ENCODE results near the gene GALNTL6.

GALNTL6 gene

DNA sequence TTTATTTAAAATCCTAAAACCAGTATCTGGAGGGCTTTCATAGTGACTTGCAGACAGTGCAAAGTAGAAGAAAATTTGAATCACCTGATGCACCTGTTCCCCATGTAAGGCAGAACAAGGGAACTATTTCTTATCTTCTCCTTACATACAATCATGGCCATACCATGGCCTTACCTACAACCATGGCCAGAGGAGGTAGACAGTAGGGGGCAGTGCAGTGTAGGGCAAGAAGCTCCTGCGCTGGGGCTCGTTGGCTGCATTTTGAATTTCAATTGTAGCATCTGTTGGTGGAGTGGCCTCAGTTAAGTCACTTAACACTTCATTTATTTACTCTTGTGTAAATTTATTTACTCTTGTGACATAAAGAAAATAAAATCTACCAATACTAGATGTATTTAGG is 33.0 kb downstream of the GALNTL6 start:
- no peak overlapping the region for H3K4me3 ChIP-seq (ENCODE audit: insufficient read length, low read depth)
- H3K36me3 ChIP-seq (ENCODE audit: insufficient read depth, insufficient read length, low read length), result no peaks in the 10 kb centered on the region
- peak; percentile 61 for DNase-seq (ENCODE audit: low read depth, low spot score)
- TF ChIP-seq YY1 (IDR thresholded peaks at IDR 0.05; ENCODE audit: insufficient read depth, insufficient read length), result no peak
- TF ChIP-seq ZNF274 (IDR thresholded peaks at IDR 0.05; ENCODE audit: low read depth, low read length), result no peak
- TF ChIP-seq SUZ12 (IDR thresholded peaks at IDR 0.05; ENCODE audit: extremely low read depth, insufficient read depth, insufficient read length), result no peak
- no peaks in the 10 kb centered on the region for H3K27me3 ChIP-seq (ENCODE audit: insufficient read depth, insufficient read length)
- no peak overlapping the region for H3K9ac ChIP-seq (ENCODE audit: insufficient read length, low read depth)
- H3K4me1 ChIP-seq (ENCODE audit: insufficient read depth, insufficient read length), result no peaks in the 10 kb centered on the region
- H3K9me3 ChIP-seq (ENCODE audit: insufficient read depth, low read length), result no peaks in the 10 kb centered on the region

DNA sequence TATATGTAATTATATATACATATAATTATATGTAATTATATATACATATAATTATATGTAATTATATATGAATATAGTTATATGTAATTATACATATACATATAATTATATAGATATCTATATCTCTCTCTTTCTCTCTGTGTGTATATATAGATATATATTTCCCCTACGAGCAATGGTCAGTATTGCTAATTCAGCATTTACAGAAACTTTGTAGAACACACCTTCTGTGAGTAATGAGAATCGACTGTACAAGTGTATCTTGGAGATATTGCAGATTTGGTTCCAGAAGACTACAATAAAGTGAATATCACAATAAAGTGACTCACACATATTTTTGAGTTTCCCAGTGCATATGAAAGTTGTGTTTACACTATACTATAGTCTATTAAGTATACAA is 33.7 kb downstream of the GALNTL6 start:
- TF ChIP-seq YY1 (IDR thresholded peaks at IDR 0.05; ENCODE audit: insufficient read depth, insufficient read length), result no peak
- TF ChIP-seq SUZ12 (IDR thresholded peaks at IDR 0.05; ENCODE audit: extremely low read depth, insufficient read depth, insufficient read length), result no peak
- no peak for TF ChIP-seq ZNF274 (IDR thresholded peaks at IDR 0.05; ENCODE audit: low read depth, low read length)
- Histone ChIP-seq H3K36me3 (ENCODE audit: insufficient read depth, insufficient read length, low read length) (no peaks in the 10 kb centered on the region), H3K4me1 (ENCODE audit: insufficient read depth, insufficient read length) (no peaks in the 10 kb centered on the region), H3K27me3 (ENCODE audit: insufficient read depth, insufficient read length) (no peaks in the 10 kb centered on the region), H3K9ac (ENCODE audit: insufficient read length, low read depth) (no peak overlapping the region), H3K4me3 (ENCODE audit: insufficient read length, low read depth) (no peak overlapping the region), H3K9me3 (ENCODE audit: insufficient read depth, low read length) (no peaks in the 10 kb centered on the region)
- DNase-seq (ENCODE audit: low read depth, low spot score), result no peak

DNA sequence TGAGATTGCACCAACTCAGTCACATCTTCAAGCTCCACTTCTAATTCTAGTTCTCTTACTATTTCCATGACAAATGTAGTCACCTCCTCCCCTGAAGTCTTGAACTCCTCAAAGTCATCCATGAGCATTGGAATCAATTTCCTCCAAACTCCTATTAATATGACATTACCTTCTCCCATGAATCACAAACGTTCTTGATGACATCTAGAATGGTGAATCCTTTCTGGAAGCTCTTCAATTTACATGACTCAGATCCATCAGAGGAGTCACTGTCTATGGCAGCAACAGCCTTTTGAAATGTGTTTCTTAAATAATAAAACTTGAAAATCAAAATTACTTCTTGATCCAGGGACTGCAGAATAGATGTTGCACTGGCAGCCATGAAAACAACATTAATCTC is 34.5 kb downstream of the GALNTL6 start:
- no peaks in the 10 kb centered on the region for H3K27me3 ChIP-seq (ENCODE audit: insufficient read depth, insufficient read length)
- no peak overlapping the region for H3K9ac ChIP-seq (ENCODE audit: insufficient read length, low read depth)
- no peaks in the 10 kb centered on the region for H3K4me1 ChIP-seq (ENCODE audit: insufficient read depth, insufficient read length)
- TF ChIP-seq SUZ12 (IDR thresholded peaks at IDR 0.05; ENCODE audit: extremely low read depth, insufficient read depth, insufficient read length) (no peak), YY1 (IDR thresholded peaks at IDR 0.05; ENCODE audit: insufficient read depth, insufficient read length) (no peak), ZNF274 (IDR thresholded peaks at IDR 0.05; ENCODE audit: low read depth, low read length) (no peak)
- H3K9me3 ChIP-seq (ENCODE audit: insufficient read depth, low read length), result no peaks in the 10 kb centered on the region
- H3K4me3 ChIP-seq (ENCODE audit: insufficient read length, low read depth), result no peak overlapping the region
- DNase-seq (ENCODE audit: low read depth, low spot score), result no peak
- H3K36me3 ChIP-seq (ENCODE audit: insufficient read depth, insufficient read length, low read length), result no peaks in the 10 kb centered on the region

- H3K4me1 ChIP-seq (ENCODE audit: insufficient read depth, insufficient read length), result no peaks in the 10 kb centered on the region
- TF ChIP-seq YY1 (IDR thresholded peaks at IDR 0.05; ENCODE audit: insufficient read depth, insufficient read length) (no peak), ZNF274 (IDR thresholded peaks at IDR 0.05; ENCODE audit: low read depth, low read length) (no peak), SUZ12 (IDR thresholded peaks at IDR 0.05; ENCODE audit: extremely low read depth, insufficient read depth, insufficient read length) (no peak)
Observed at GRCh38 chr4:171849686-171850222, 36.5 kb downstream of the GALNTL6 start.

GRCh38 chr4:171851295-171851694 is 38.1 kb downstream of the GALNTL6 start:
- H3K36me3 ChIP-seq (ENCODE audit: insufficient read depth, insufficient read length, low read length), result no peaks in the 10 kb centered on the region
- no peak for DNase-seq (ENCODE audit: low read depth, low spot score)
- no peaks in the 10 kb centered on the region for H3K4me1 ChIP-seq (ENCODE audit: insufficient read depth, insufficient read length)
- no peak overlapping the region for H3K9ac ChIP-seq (ENCODE audit: insufficient read length, low read depth)
- no peaks in the 10 kb centered on the region for H3K9me3 ChIP-seq (ENCODE audit: insufficient read depth, low read length)
- no peak overlapping the region for H3K4me3 ChIP-seq (ENCODE audit: insufficient read length, low read depth)
- H3K27me3 ChIP-seq (ENCODE audit: insufficient read depth, insufficient read length), result no peaks in the 10 kb centered on the region
- TF ChIP-seq YY1 (IDR thresholded peaks at IDR 0.05; ENCODE audit: insufficient read depth, insufficient read length), result no peak
- TF ChIP-seq ZNF274 (IDR thresholded peaks at IDR 0.05; ENCODE audit: low read depth, low read length), result no peak
- TF ChIP-seq SUZ12 (IDR thresholded peaks at IDR 0.05; ENCODE audit: extremely low read depth, insufficient read depth, insufficient read length), result no peak

More at GRCh38 chr4:171849686-171850222, 36.5 kb downstream of the GALNTL6 start:
- Histone ChIP-seq H3K4me3 (ENCODE audit: insufficient read length, low read depth) (no peak overlapping the region), H3K9me3 (ENCODE audit: insufficient read depth, low read length) (no peaks in the 10 kb centered on the region), H3K9ac (ENCODE audit: insufficient read length, low read depth) (no peak overlapping the region), H3K27me3 (ENCODE audit: insufficient read depth, insufficient read length) (no peaks in the 10 kb centered on the region), H3K36me3 (ENCODE audit: insufficient read depth, insufficient read length, low read length) (no peaks in the 10 kb centered on the region)
- no peak for DNase-seq (ENCODE audit: low read depth, low spot score)

DNA sequence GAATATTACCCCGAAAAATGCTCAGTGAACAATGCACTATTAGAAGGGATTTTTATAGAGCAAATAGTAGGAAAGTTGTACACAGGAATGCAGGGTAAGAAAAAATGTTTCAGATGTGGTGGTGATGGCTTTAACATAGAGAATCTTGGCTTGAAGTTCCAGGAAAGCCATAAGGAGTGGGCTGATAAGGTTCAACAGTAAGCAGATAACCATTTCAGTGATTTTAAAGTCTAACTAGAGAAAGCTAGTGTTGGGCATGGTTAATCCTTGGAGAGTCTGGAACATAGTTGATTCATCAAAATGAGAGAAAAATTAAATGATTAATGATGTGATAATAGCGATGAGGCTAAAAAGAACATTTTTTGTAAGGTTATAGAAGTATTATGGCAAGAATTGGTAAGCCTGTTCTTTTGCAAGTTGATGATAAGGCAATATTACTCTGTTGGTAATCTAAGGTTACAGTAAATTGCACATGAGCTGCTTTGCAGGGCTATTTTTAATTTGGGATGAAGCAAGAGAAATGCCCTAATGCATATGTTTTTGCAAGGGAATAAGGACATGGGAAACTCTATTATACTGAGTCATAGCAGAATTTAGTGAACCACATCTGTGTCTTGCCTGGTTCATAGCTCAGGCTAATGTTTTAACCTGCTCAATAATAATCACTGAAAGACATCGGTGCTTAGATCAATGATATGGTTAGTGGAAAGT is 44.3 kb downstream of the GALNTL6 start:
- Histone ChIP-seq H3K36me3 (ENCODE audit: insufficient read depth, insufficient read length, low read length) (no peaks in the 10 kb centered on the region), H3K27me3 (ENCODE audit: insufficient read depth, insufficient read length) (no peaks in the 10 kb centered on the region), H3K9me3 (ENCODE audit: insufficient read depth, low read length) (no peaks in the 10 kb centered on the region), H3K4me1 (ENCODE audit: insufficient read depth, insufficient read length) (no peaks in the 10 kb centered on the region), H3K4me3 (ENCODE audit: insufficient read length, low read depth) (no peak overlapping the region), H3K9ac (ENCODE audit: insufficient read length, low read depth) (no peak overlapping the region)
- no peak for DNase-seq (ENCODE audit: low read depth, low spot score)
- TF ChIP-seq ZNF274 (IDR thresholded peaks at IDR 0.05; ENCODE audit: low read depth, low read length) (no peak), SUZ12 (IDR thresholded peaks at IDR 0.05; ENCODE audit: extremely low read depth, insufficient read depth, insufficient read length) (no peak)

DNA sequence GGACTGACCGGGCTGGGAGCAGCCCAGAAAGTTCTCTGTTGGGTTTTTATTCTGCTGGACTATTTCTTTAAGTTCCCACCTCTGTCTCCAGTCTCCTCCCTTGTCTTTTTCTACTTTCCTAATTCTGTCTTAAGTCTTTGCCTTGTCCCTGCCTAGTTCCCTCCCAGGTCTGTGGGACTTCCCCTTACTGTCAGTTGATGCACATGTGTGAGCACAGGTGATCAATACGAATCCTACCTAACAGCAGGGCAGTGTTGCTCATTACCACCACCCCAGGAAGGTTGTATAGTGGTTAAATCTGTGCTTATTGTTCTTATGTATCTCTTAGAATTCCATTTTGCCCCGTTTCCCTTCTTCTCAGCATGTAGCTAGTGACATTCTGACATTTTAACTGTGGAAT is 62.1 kb downstream of the GALNTL6 start:
- Histone ChIP-seq H3K9me3 (ENCODE audit: insufficient read depth, low read length) (no peaks in the 10 kb centered on the region), H3K9ac (ENCODE audit: insufficient read length, low read depth) (no peak overlapping the region), H3K4me1 (ENCODE audit: insufficient read depth, insufficient read length) (no peaks in the 10 kb centered on the region), H3K4me3 (ENCODE audit: insufficient read length, low read depth) (no peak overlapping the region), H3K36me3 (ENCODE audit: insufficient read depth, insufficient read length, low read length) (no peaks in the 10 kb centered on the region), H3K27me3 (ENCODE audit: insufficient read depth, insufficient read length) (no peaks in the 10 kb centered on the region)
- TF ChIP-seq ZNF274 (IDR thresholded peaks at IDR 0.05; ENCODE audit: low read depth, low read length), result no peak
- TF ChIP-seq YY1 (IDR thresholded peaks at IDR 0.05; ENCODE audit: insufficient read depth, insufficient read length), result no peak
- no peak for TF ChIP-seq SUZ12 (IDR thresholded peaks at IDR 0.05; ENCODE audit: extremely low read depth, insufficient read depth, insufficient read length)
- no peak for DNase-seq (ENCODE audit: low read depth, low spot score)
